Right atrium auricular region (tissue), 2 donors: ENCODE data around the gene RNF145. TPM values are rescaled to one million over a fixed set of nuclear protein-coding genes. Genes with fewer than 3 reads are reported as not detected.

Experiments
- DNase-seq: peaks from one replicate; pipeline ENCODE4 v3.0.0-alpha.2; 2019; ENCODE audit warnings: low spot score
- H3K27ac ChIP-seq, 2 donors: fragments of 200-600 bp; sonication (generic); 1 replicate in 1 of 2; 2 replicates in 1 of 2; pipeline ENCODE4 v1.5.1; 2016 to 2019
- H3K27me3 ChIP-seq, 2 donors: fragments of 200-600 bp; sonication (generic); one replicate each; pipeline versions ENCODE4 v1.5.1 to v1.6.0; 2017 to 2019
- H3K36me3 ChIP-seq: fragments of 200-600 bp; sonication (generic); one replicate; pipeline ENCODE4 v1.5.1; 2016
- H3K4me1 ChIP-seq, 2 donors: fragments of 200-600 bp; sonication (generic); one replicate each; pipeline versions ENCODE4 v1.5.1 to v1.6.0; 2017 to 2019
- H3K4me3 ChIP-seq, 2 donors: fragments of 200-600 bp; sonication (generic); 1 replicate in 1 of 2; 2 replicates in 1 of 2; pipeline ENCODE4 v1.5.1; 2017 to 2019; ENCODE audit warnings: mild to moderate bottlenecking in 1 of 2, moderate library complexity in 1 of 2
- H3K9me3 ChIP-seq, 2 donors: fragments of 200-600 bp; sonication (generic); one replicate each; pipeline ENCODE4 v1.5.1; 2019
- total RNA-seq, 2 donors: library from RNA; depleted of rRNA; stranded (reverse); fragments of >200 nt; gene quantifications; one replicate each; pipeline ENCODE4 v1.1.0, GENCODE V29; 2016
- TF ChIP-seq, protein P1 (sequence below), 2 donors: fragments of 200-600 bp; sonication (generic); IDR thresholded peaks; one replicate each; pipeline ENCODE4 v1.5.1; 2019; ENCODE audit warnings: antibody characterized with exemption in 2 of 2

The RNF145 gene
- total RNA-seq, 2 donors from 2014 or later: 18.1 to 29.9 TPM

GRCh38 chr5:159113405-159113804 is 95.9 kb downstream of the RNF145 start:
- DNase-seq: peak; percentile 21
- no peak overlapping the region for H3K27ac ChIP-seq
- no peaks in the 10 kb centered on the region for H3K36me3 ChIP-seq
- no peak overlapping the region for H3K4me3 ChIP-seq
- no peaks in the 10 kb centered on the region for H3K27me3 ChIP-seq
- TF ChIP-seq, protein P1, sequence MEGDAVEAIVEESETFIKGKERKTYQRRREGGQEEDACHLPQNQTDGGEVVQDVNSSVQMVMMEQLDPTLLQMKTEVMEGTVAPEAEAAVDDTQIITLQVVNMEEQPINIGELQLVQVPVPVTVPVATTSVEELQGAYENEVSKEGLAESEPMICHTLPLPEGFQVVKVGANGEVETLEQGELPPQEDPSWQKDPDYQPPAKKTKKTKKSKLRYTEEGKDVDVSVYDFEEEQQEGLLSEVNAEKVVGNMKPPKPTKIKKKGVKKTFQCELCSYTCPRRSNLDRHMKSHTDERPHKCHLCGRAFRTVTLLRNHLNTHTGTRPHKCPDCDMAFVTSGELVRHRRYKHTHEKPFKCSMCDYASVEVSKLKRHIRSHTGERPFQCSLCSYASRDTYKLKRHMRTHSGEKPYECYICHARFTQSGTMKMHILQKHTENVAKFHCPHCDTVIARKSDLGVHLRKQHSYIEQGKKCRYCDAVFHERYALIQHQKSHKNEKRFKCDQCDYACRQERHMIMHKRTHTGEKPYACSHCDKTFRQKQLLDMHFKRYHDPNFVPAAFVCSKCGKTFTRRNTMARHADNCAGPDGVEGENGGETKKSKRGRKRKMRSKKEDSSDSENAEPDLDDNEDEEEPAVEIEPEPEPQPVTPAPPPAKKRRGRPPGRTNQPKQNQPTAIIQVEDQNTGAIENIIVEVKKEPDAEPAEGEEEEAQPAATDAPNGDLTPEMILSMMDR (IDR thresholded peaks at IDR 0.05): no peak
- H3K9me3 ChIP-seq: no peaks in the 10 kb centered on the region
- H3K4me1 ChIP-seq: no peaks in the 10 kb centered on the region

- no peaks in the 10 kb centered on the region for H3K4me1 ChIP-seq
- no peak overlapping the region for H3K27ac ChIP-seq
- H3K36me3 ChIP-seq: no peaks in the 10 kb centered on the region
- TF ChIP-seq, protein P1 (IDR thresholded peaks at IDR 0.05): no peak
- no peaks in the 10 kb centered on the region for H3K27me3 ChIP-seq
- no peak for DNase-seq
- no peak overlapping the region for H3K4me3 ChIP-seq
- H3K9me3 ChIP-seq: no peaks in the 10 kb centered on the region
These were observed 96.9 kb downstream of the RNF145 start for GRCh38 chr5:159112436-159112835.

Other genes starting within 250 kb of the RNF145 start
- 10 to 100 TPM in 1 of 2 donors, 1 to 10 TPM in 1; 8.2 to 13.9 TPM for gene EBF1, start 109.6 kb downstream of the RNF145 start, total RNA-seq
- gene UBLCP1, start 53.7 kb upstream of the RNF145 start, total RNA-seq: 10 to 100 TPM; 13.2 to 14.1 TPM
- gene IL12B, start 120.9 kb upstream of the RNF145 start, total RNA-seq: not detected